ENCODE measurements around the gene SELE. TPM values are rescaled to one million over a fixed set of nuclear protein-coding genes. Genes with fewer than 3 reads are reported as not detected.

The SELE gene
- total RNA-seq, 4 donors from 2014 or later, result 0.06 to 15.7 (median 1.5) TPM

GRCh38 chr1:169745015-169745861 is 11.4 kb upstream of the SELE start:
- H3K27me3 ChIP-seq, result peaks cover 0 to 8% (median 0%) of the 10 kb centered on the region in 4 donors
- H3K27ac ChIP-seq (replicated peaks in 1 of 4), result no peak overlapping the region
- H3K9me3 ChIP-seq, result no peaks in the 10 kb centered on the region
- no peak for DNase-seq (ENCODE audit: extremely low spot score)
- no peaks in the 10 kb centered on the region for H3K36me3 ChIP-seq
- WGBS, result 58% methylated on average over 5 of the region's 5 CpGs
- TF ChIP-seq EP300 (IDR thresholded peaks at IDR 0.05) (no peak), POLR2A (IDR thresholded peaks at IDR 0.05; ENCODE audit: low read depth) (no peak), CTCF (IDR thresholded peaks at IDR 0.05) (no peak), POLR2AphosphoS5 (IDR thresholded peaks at IDR 0.05) (no peak)
- H3K4me1 ChIP-seq, result no peaks in the 10 kb centered on the region
- intact Hi-C loops (cut with DNase I), result no loop called here
- H3K4me3 ChIP-seq, result no peak overlapping the region

DNA sequence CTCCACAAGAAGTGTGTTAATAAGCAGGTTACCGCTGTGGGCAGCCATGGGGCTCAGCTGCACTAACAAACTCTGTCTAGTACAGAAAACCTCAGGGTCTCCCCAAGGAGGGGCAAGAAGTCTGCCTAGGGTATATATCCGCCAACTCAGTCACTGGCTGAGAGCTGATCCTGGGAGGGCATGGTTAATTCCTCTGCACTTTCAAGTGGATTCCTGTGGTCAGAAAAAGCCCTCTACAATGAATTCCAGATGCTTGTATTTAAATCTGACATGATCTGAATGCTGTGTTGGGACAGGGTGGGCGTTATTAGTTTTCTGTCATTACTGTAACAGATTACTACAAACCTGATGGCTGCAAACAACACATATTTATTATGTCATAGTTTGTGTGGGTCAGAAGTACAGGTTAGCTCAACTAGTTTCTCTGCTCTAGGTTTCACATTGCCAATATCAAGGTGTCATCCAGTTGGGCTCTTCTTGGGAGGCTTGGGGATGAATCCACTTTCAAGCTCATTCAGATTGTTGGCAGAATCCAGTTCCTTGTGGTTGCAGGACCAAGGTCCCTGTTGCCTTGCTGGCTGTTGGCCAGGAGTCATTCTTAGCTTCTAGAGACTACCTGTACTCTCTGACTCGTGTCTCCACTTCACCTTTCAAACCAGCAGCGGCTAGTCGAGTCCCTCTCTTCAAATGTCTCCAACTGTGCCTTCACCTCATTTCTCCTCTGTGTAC is 8.0 kb upstream of the SELE start:
- DNase-seq (ENCODE audit: extremely low spot score), result no peak
- Histone ChIP-seq H3K27ac (replicated peaks in 1 of 4) (no peak overlapping the region), H3K27me3 (peaks cover 0 to 12% (median 0%) of the 10 kb centered on the region in 4 donors), H3K4me3 (no peak overlapping the region), H3K4me1 (no peaks in the 10 kb centered on the region), H3K9me3 (no peaks in the 10 kb centered on the region), H3K36me3 (no peaks in the 10 kb centered on the region)
- 75% methylated on average over 6 of the region's 6 CpGs for WGBS
- intact Hi-C loops (cut with DNase I), result no loop called here
- TF ChIP-seq POLR2A (IDR thresholded peaks at IDR 0.05; ENCODE audit: low read depth) (no peak), EP300 (IDR thresholded peaks at IDR 0.05) (no peak), CTCF (IDR thresholded peaks at IDR 0.05) (no peak), POLR2AphosphoS5 (IDR thresholded peaks at IDR 0.05) (no peak)

DNA sequence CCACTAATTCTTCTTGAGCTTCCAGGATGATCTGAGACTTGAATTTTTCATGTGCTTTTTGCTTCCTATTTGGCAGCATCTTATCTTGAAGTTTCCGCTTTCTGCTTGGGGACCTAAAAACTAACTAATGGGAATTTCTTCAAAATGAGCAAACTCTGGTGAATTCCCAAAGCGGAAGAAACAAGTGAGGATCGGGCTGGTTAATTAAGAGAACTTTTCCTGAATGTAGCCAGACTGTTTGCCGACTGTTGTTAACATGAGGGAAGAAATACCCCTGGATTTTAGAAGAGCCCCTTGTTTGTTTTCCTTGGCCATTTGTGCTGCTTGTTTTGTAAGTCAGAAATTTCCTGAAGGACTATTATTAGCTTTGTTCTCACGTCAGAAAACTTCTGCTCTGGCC is 6.1 kb upstream of the SELE start:
- Histone ChIP-seq H3K36me3 (no peaks in the 10 kb centered on the region), H3K9me3 (no peaks in the 10 kb centered on the region), H3K27me3 (peaks cover 0 to 12% (median 0%) of the 10 kb centered on the region in 4 donors), H3K4me3 (no peak overlapping the region), H3K4me1 (no peaks in the 10 kb centered on the region), H3K27ac (replicated peaks in 1 of 4) (no peak overlapping the region)
- intact Hi-C loops (cut with DNase I), result no loop called here
- TF ChIP-seq CTCF (IDR thresholded peaks at IDR 0.05) (no peak), POLR2AphosphoS5 (IDR thresholded peaks at IDR 0.05) (no peak), POLR2A (IDR thresholded peaks at IDR 0.05; ENCODE audit: low read depth) (no peak)
- DNase-seq (ENCODE audit: extremely low spot score), result no peak
- WGBS, result 54% methylated on average over 5 of the region's 5 CpGs

DNA sequence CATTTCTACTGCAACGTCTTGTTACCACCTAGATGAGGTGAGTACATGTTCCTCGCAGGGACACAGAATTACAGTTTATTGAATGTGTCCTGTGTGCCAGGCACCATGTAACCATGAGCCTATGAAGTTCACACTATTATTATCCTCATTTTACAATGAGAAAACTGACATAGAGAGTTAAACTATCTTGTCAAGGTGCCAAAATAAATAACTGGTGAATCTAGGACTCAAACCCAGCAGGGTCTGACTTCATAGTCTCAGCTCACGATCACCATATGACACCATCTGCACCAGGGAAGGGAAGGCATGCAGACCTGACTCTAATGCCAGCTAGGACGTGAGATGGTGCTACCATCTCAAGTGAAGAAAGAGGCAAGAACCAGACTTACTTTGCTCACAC is 2.4 kb downstream of the SELE start:
- H3K27ac ChIP-seq (replicated peaks in 1 of 4), result no peak overlapping the region
- peaks cover 0 to 3% (median 0%) of the 10 kb centered on the region in 4 donors for H3K27me3 ChIP-seq
- no peak for DNase-seq (ENCODE audit: extremely low spot score)
- no peaks in the 10 kb centered on the region for H3K4me1 ChIP-seq
- no peaks in the 10 kb centered on the region for H3K9me3 ChIP-seq
- intact Hi-C loops (cut with DNase I), result no loop called here
- WGBS, result 74% methylated on average over 3 of the region's 4 CpGs
- no peak overlapping the region for H3K4me3 ChIP-seq
- TF ChIP-seq EP300 (IDR thresholded peaks at IDR 0.05) (no peak), POLR2A (IDR thresholded peaks at IDR 0.05; ENCODE audit: low read depth) (no peak), CTCF (IDR thresholded peaks at IDR 0.05) (no peak), POLR2AphosphoS5 (IDR thresholded peaks at IDR 0.05) (no peak)
- H3K36me3 ChIP-seq, result no peaks in the 10 kb centered on the region

All from esophagus muscularis mucosa (tissue), 4 donors.